ENCODE data around the gene DBP.

Gene DBP

GRCh38 chr19:48672994-48673393 lies 35.8 kb upstream of the DBP start, which contains the start of gene NTN5:
NTN5 (minus strand) TSS chr19:48673017; CDS start chr19:48670986, 2,031 bp downstream.
- H3K4me3 ChIP-seq (ENCODE audit: low read depth, low read length) = no peak within 1 kb of the TSS
- DNase-seq (ENCODE audit: low read depth) = no peak
- no peak for TF ChIP-seq CTCF (IDR thresholded peaks at IDR 0.05; ENCODE audit: insufficient read depth, low read depth, low read length, missing control alignments)

- no peak overlapping the region for H3K4me3 ChIP-seq (ENCODE audit: low read depth, low read length)
- TF ChIP-seq CTCF (IDR thresholded peaks at IDR 0.05; ENCODE audit: insufficient read depth, low read depth, low read length, missing control alignments) = no peak
- DNase-seq (ENCODE audit: low read depth) = no peak
These were observed 34.3 kb upstream of the DBP start for GRCh38 chr19:48671446-48671995.

GRCh38 chr19:48670699-48671445 lies 33.7 kb upstream of the DBP start:
- TF ChIP-seq CTCF (IDR thresholded peaks at IDR 0.05; ENCODE audit: insufficient read depth, low read depth, low read length, missing control alignments) = no peak
- H3K4me3 ChIP-seq (ENCODE audit: low read depth, low read length) = no peak overlapping the region
- DNase-seq (ENCODE audit: low read depth) = no peak

- H3K4me3 ChIP-seq (ENCODE audit: low read depth, low read length) = no peak overlapping the region
- no peak for TF ChIP-seq CTCF (IDR thresholded peaks at IDR 0.05; ENCODE audit: insufficient read depth, low read depth, low read length, missing control alignments)
- DNase-seq (ENCODE audit: low read depth) = no peak
These were observed 32.9 kb upstream of the DBP start for GRCh38 chr19:48669903-48670668.

GRCh38 chr19:48668761-48669160 lies 31.6 kb upstream of the DBP start:
- TF ChIP-seq CTCF (IDR thresholded peaks at IDR 0.05; ENCODE audit: insufficient read depth, low read depth, low read length, missing control alignments) = no peak
- H3K4me3 ChIP-seq (ENCODE audit: low read depth, low read length) = no peak overlapping the region
- no peak for DNase-seq (ENCODE audit: low read depth)

- TF ChIP-seq CTCF (IDR thresholded peaks at IDR 0.05; ENCODE audit: insufficient read depth, low read depth, low read length, missing control alignments) = no peak
- no peak for DNase-seq (ENCODE audit: low read depth)
These were observed 31.2 kb upstream of the DBP start for GRCh38 chr19:48668332-48668731.

More at GRCh38 chr19:48668332-48668731, 31.2 kb upstream of the DBP start:
- H3K4me3 ChIP-seq (ENCODE audit: low read depth, low read length) = no peak overlapping the region

Data from GM12865 (cell line).